ENCODE results near the gene EDARADD.
"Not testable (repeated sequence)": the region's sequence is repeated elsewhere in the genome, so short reads cannot be mapped to it uniquely, and the experiment has no call there.

The EDARADD gene

GRCh38 chr1:236489710-236490377, 95.8 kb downstream of the EDARADD start:
- peak; percentile 62 for DNase-seq (ENCODE audit: low read depth)

GRCh38 chr1:236491469-236492136, 97.5 kb downstream of the EDARADD start:
- DNase-seq (ENCODE audit: low read depth): no peak

- DNase-seq (ENCODE audit: low read depth): no peak
Observed at GRCh38 chr1:236492378-236492777, 98.3 kb downstream of the EDARADD start.

- DNase-seq (ENCODE audit: low read depth): no peak
Observed at GRCh38 chr1:236494082-236494481, 100.0 kb downstream of the EDARADD start.

- DNase-seq (ENCODE audit: low read depth): peak; percentile 48
Observed at GRCh38 chr1:236494586-236495466, 100.7 kb downstream of the EDARADD start.

- peak; percentile 35 for DNase-seq (ENCODE audit: low read depth)
Observed at GRCh38 chr1:236495467-236496112, 101.5 kb downstream of the EDARADD start.

- no peak for DNase-seq (ENCODE audit: low read depth)
Observed at GRCh38 chr1:236497908-236498307, 103.8 kb downstream of the EDARADD start.

- DNase-seq (ENCODE audit: low read depth): no peak
Observed at GRCh38 chr1:236501093-236501492, 107.0 kb downstream of the EDARADD start.

- peak; percentile 72 for DNase-seq (ENCODE audit: low read depth)
Observed at GRCh38 chr1:236502579-236502971, 108.5 kb downstream of the EDARADD start.

- DNase-seq (ENCODE audit: low read depth): peak; percentile 90
Observed at GRCh38 chr1:236502972-236503639, 109.0 kb downstream of the EDARADD start.

- DNase-seq (ENCODE audit: low read depth): not testable (repeated sequence)
Observed at GRCh38 chr1:236504338-236504737, 110.3 kb downstream of the EDARADD start.

GRCh38 chr1:236507022-236507700, 113.1 kb downstream of the EDARADD start:
- peak; percentile 58 for DNase-seq (ENCODE audit: low read depth)

GRCh38 chr1:236508593-236509027, 114.5 kb downstream of the EDARADD start:
- no peak for DNase-seq (ENCODE audit: low read depth)

- DNase-seq (ENCODE audit: low read depth): no peak
Observed at GRCh38 chr1:236509203-236509602, 115.1 kb downstream of the EDARADD start.

- no peak for DNase-seq (ENCODE audit: low read depth)
Observed at GRCh38 chr1:236509647-236510401, 115.7 kb downstream of the EDARADD start.

- no peak for DNase-seq (ENCODE audit: low read depth)
Observed at GRCh38 chr1:236511735-236512418, 117.8 kb downstream of the EDARADD start.

GRCh38 chr1:236514703-236515442, 120.8 kb downstream of the EDARADD start:
- no peak for DNase-seq (ENCODE audit: low read depth)

- no peak for DNase-seq (ENCODE audit: low read depth)
Observed at GRCh38 chr1:236515443-236515958, 121.4 kb downstream of the EDARADD start.

All from iris pigment epithelial cell (primary cell).